HEK293 (cell line): ENCODE measurements around the gene ITGA11.
A peak's percentile ranks its signal among the peaks of the same experiment; 100 is the strongest.

Source experiments
- CTCF ChIA-PET: fragments of 350-600 bp; formaldehyde crosslinking; extraction: SDS; loops from one replicate; lab custom pipeline; 2021; ENCODE audit warnings: antibody characterized with exemption; lab: Yijun Ruan, JAX
- POLR2A ChIA-PET: fragments of 300-600 bp; formaldehyde crosslinking; extraction: SDS; loops from one replicate; lab custom pipeline; 2020; ENCODE audit warnings: antibody characterized with exemption, inconsistent platforms; lab: Yijun Ruan, JAX
- H3K27ac ChIP-seq: fragments of 200-500 bp; sonication (Bioruptor generic); 2 replicates; pipeline ENCODE4 v1.5.1; 2014; ENCODE audit warnings: low read depth, low read length, control low read depth, inconsistent platforms; ENCODE audit errors: extremely low read depth
- H3K36me3 ChIP-seq, 2 experiments: fragments of 200-500 bp in 1 of 2; sonication (Bioruptor generic) in 1 of 2; 1 replicate in 1 of 2; 2 replicates in 1 of 2; pipeline ENCODE4 v1.5.1; 2014 to 2017; ENCODE audit warnings: inconsistent platforms in 2 of 2, low read length in 2 of 2; ENCODE audit not compliant: control insufficient read depth in 2 of 2, insufficient read depth in 1 of 2
- H3K4me1 ChIP-seq: fragments of 200-500 bp; sonication (Bioruptor generic); 2 replicates; pipeline ENCODE4 v1.5.1; 2014; ENCODE audit warnings: mild to moderate bottlenecking, low read length, inconsistent platforms; ENCODE audit not compliant: control insufficient read depth, insufficient read depth
- H3K4me3 ChIP-seq: 2 replicates; pipeline ENCODE4 v1.5.1; 2011; ENCODE audit warnings: low read depth, mild to moderate bottlenecking, control low read depth, low read length, moderate library complexity
- H3K9me3 ChIP-seq: fragments of 200-500 bp; sonication (Bioruptor generic); 2 replicates; pipeline ENCODE4 v1.5.1; 2014; ENCODE audit warnings: low read depth, low read length, inconsistent platforms; ENCODE audit not compliant: control insufficient read depth, insufficient read depth
- GLIS2 ChIP-seq: fragments of 450-650 bp; formaldehyde crosslinking; IDR thresholded peaks from 2 replicates; pipeline ENCODE4 v1.5.1; 2016; ENCODE audit warnings: missing biosample characterization, missing genetic modification characterization
- HOXC10 ChIP-seq: sonication (generic); formaldehyde crosslinking; IDR thresholded peaks from 2 replicates; pipeline ENCODE4 v1.8.1; 2023; ENCODE audit warnings: mild to moderate bottlenecking, missing genetic modification reagents
- INSM2 ChIP-seq: fragments of 450-650 bp; formaldehyde crosslinking; IDR thresholded peaks from 2 replicates; pipeline ENCODE4 v1.5.1; 2016; ENCODE audit warnings: missing biosample characterization, missing genetic modification characterization
- KLF17 ChIP-seq: fragments of 450-650 bp; formaldehyde crosslinking; IDR thresholded peaks from 2 replicates; pipeline ENCODE4 v1.5.1; 2016; ENCODE audit warnings: missing biosample characterization, missing genetic modification characterization
- TSHZ1 ChIP-seq: fragments of 450-650 bp; formaldehyde crosslinking; IDR thresholded peaks from 2 replicates; pipeline ENCODE4 v1.5.1; 2016; ENCODE audit warnings: missing biosample characterization, missing genetic modification characterization, borderline replicate concordance
- ZFHX2 ChIP-seq: fragments of 450-650 bp; formaldehyde crosslinking; conservative IDR thresholded peaks from 2 replicates; pipeline ENCODE4 v1.5.1; 2016; ENCODE audit warnings: missing biosample characterization, missing genetic modification characterization
- ZFP69B ChIP-seq: fragments of 450-650 bp; formaldehyde crosslinking; IDR thresholded peaks from 2 replicates; pipeline ENCODE4 v1.5.1; 2016; ENCODE audit warnings: missing biosample characterization, missing genetic modification characterization
- ZNF16 ChIP-seq: fragments of 450-650 bp; formaldehyde crosslinking; IDR thresholded peaks from 2 replicates; pipeline ENCODE4 v1.5.1; 2016; ENCODE audit warnings: low read depth, missing biosample characterization, missing genetic modification characterization
- ZNF335 ChIP-seq: fragments of 450-650 bp; formaldehyde crosslinking; conservative IDR thresholded peaks from 2 replicates; pipeline ENCODE4 v1.5.1; 2016; ENCODE audit warnings: missing biosample characterization, missing genetic modification characterization
- ZNF398 ChIP-seq: fragments of 450-650 bp; formaldehyde crosslinking; IDR thresholded peaks from 2 replicates; pipeline ENCODE4 v1.5.1; 2017; ENCODE audit warnings: missing biosample characterization, missing genetic modification characterization
- ZNF404 ChIP-seq: fragments of 450-650 bp; formaldehyde crosslinking; IDR thresholded peaks from 2 replicates; pipeline ENCODE4 v1.5.1; 2017; ENCODE audit warnings: missing biosample characterization, missing genetic modification characterization
- ZNF600 ChIP-seq: fragments of 450-650 bp; formaldehyde crosslinking; IDR thresholded peaks from 2 replicates; pipeline ENCODE4 v1.5.1; 2016; ENCODE audit warnings: missing biosample characterization, missing genetic modification characterization
- ZNF610 ChIP-seq: fragments of 450-650 bp; formaldehyde crosslinking; IDR thresholded peaks from 2 replicates; pipeline ENCODE4 v1.5.1; 2016; ENCODE audit warnings: missing biosample characterization, missing genetic modification characterization, borderline replicate concordance
- ZNF692 ChIP-seq: fragments of 450-650 bp; formaldehyde crosslinking; IDR thresholded peaks from 2 replicates; pipeline ENCODE4 v1.5.1; 2016; ENCODE audit warnings: missing biosample characterization, missing genetic modification characterization
- ZNF747 ChIP-seq: fragments of 450-650 bp; formaldehyde crosslinking; IDR thresholded peaks from 2 replicates; pipeline ENCODE4 v1.5.1; 2016; ENCODE audit warnings: missing biosample characterization, missing genetic modification characterization
- ZNF768 ChIP-seq: fragments of 450-650 bp; formaldehyde crosslinking; IDR thresholded peaks from 2 replicates; pipeline ENCODE4 v1.5.1; 2018; ENCODE audit warnings: missing biosample characterization, mild to moderate bottlenecking, missing genetic modification characterization
- ZNF791 ChIP-seq: fragments of 450-650 bp; formaldehyde crosslinking; IDR thresholded peaks from 2 replicates; pipeline ENCODE4 v1.5.1; 2016; ENCODE audit warnings: missing biosample characterization, missing genetic modification characterization

ITGA11 gene

GRCh38 chr15:68305420-68305871 lies 126.5 kb downstream of the ITGA11 start (continued):
- no peak for TF ChIP-seq GLIS2 (tag by site-specific recombination)
- no peak for TF ChIP-seq ZNF16 (tag by site-specific recombination)
- TF ChIP-seq ZNF747: no peak
- 0 out of 2 replicates have a peak, but pooled peaks have one; percentile 6 for TF ChIP-seq ZNF398 (tag by site-specific recombination)
- TF ChIP-seq TSHZ1 (tag by site-specific recombination): no peak
- TF ChIP-seq, all 188 proteins: peak for 4

- Histone ChIP-seq H3K36me3 (no peaks in the 10 kb centered on the region), H3K9me3 (no peaks in the 10 kb centered on the region), H3K27ac (no peak overlapping the region), H3K4me1 (no peaks in the 10 kb centered on the region), H3K4me3 (no peak overlapping the region)
- ChIA-PET POLR2A (interaction anchor here (0.5 kb wide), 1 partner anchor 443 kb away, joined by 3 read pairs; no protein-coding TSS in a partner anchor), CTCF (interaction anchor here (0.6 to 7.2 kb wide), 7 partner anchors 52 to 621 kb away, joined by 3 to 158 read pairs (median 3); no protein-coding TSS in a partner anchor)
- TF ChIP-seq GLIS2 (tag by site-specific recombination): 0 out of 2 replicates have a peak, but pooled peaks have one; percentile 32
- peak; percentile 47 for TF ChIP-seq ZNF335 (tag by site-specific recombination)
- TF ChIP-seq INSM2 (tag by site-specific recombination): no peak
- 0 out of 2 replicates have a peak, but pooled peaks have one; percentile 25 for TF ChIP-seq ZFP69B (tag by site-specific recombination)
- peak; percentile 98 for TF ChIP-seq ZNF791 (tag by site-specific recombination)
- 0 out of 2 replicates have a peak, but pooled peaks have one; percentile 4 for TF ChIP-seq ZFHX2
- peak; percentile 38; the same call in 1 of the 2 replicates for TF ChIP-seq KLF17 (tag by site-specific recombination)
- peak; percentile 51; the same call in 1 of the 2 replicates for TF ChIP-seq ZNF600
- no peak for TF ChIP-seq HOXC10 (CRISPR knock-in tag)
- TF ChIP-seq ZNF768 (tag by site-specific recombination): no peak
- peak; percentile 65 for TF ChIP-seq ZNF692
- no peak for TF ChIP-seq ZNF404 (tag by site-specific recombination)
- no peak for TF ChIP-seq ZNF610
These were observed 127.2 kb downstream of the ITGA11 start for GRCh38 chr15:68304589-68305337.
